ENCODE results near the gene PPP3CA. TPM values are rescaled to one million over a fixed set of nuclear protein-coding genes. Genes with fewer than 3 reads are reported as not detected.

The PPP3CA gene
- total RNA-seq, 1 experiment from 2014 or later = 133 TPM

DNA sequence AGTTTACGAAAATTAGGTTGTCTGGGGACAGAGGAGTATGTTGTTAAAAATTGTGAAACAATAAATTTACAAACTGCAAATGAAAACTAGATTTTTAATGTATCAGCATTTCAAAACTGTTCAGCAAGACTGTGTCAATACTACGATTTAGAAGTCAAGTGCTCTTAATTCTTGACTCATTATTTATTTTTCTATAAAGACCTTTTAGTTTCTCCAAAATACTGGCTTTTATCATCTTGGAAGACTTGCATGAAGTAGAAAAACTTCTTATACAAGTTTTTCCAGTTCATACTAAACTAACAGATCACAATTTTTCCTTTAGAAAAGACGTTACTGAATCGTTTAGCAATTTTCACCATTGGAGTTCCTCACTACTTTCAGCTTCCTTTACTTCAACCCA is 231.4 kb downstream of the PPP3CA start (continued):
- TF ChIP-seq JUND (IDR thresholded peaks at IDR 0.05) (no peak), TCF7L2 (IDR thresholded peaks at IDR 0.05; ENCODE audit: borderline replicate concordance, extremely low read depth, insufficient read depth, insufficient read length) (no peak), SP1 (IDR thresholded peaks at IDR 0.05; ENCODE audit: low read depth) (no peak), EZH2phosphoT487 (IDR thresholded peaks at IDR 0.05; ENCODE audit: borderline replicate concordance) (no peak), SIN3A (IDR thresholded peaks at IDR 0.05; ENCODE audit: low read depth) (no peak), RAD21 (IDR thresholded peaks at IDR 0.05; ENCODE audit: low read depth) (no peak), ZFX (IDR thresholded peaks at IDR 0.05) (no peak), EZH2 (IDR thresholded peaks at IDR 0.05) (no peak)

DNA sequence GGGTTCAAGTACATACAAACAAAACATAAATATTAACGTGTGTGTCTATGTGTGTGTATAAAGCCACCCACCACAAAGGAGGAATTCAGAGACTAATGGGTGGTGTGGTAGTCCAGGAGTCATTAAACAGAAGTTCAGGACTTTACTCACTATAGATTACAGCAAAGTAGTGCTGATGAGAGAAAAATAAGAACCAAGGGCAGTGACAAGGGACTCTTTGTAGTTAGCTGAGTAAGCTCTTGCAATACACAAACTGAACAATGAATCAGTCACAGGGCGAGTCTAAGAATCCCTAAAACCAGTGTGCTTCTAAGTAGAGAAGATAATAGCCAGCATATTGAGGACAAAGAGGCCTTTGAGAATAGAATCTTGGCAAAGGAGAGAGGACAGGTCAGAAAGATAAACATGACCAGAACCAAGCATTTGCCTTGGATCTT is 232.4 kb downstream of the PPP3CA start:
- intact Hi-C loops (cut with micrococcal nuclease) = loop anchor here (1.0 to 2.0 kb wide), 2 partner anchors 21 to 42 kb away; no protein-coding TSS in a partner anchor
- H2AFZ ChIP-seq (ENCODE audit: low read depth, low read length, poor library complexity, severe bottlenecking) = no peak overlapping the region
- ChIA-PET POLR2A (interaction anchor here (0.8 to 4.2 kb wide), 16 partner anchors 9 to 180 kb away, joined by 3 to 43 read pairs (median 3); no protein-coding TSS in a partner anchor), RAD21 (ENCODE audit: low non-redundant PET in 1 of 2, low total read pairs in 2 of 2, uncharacterized antibody in 2 of 2, unreplicated experiment in 2 of 2) (interaction anchor here in 1 of 2 experiments (0.5 to 1.5 kb wide), 3 partner anchors 77 to 107 kb away, joined by 3 to 4 read pairs (median 4); no protein-coding TSS in a partner anchor), CTCF (interaction anchor here (1.4 kb wide), 1 partner anchor 9 kb away, joined by 4 read pairs; no protein-coding TSS in a partner anchor)
- H4K20me1 ChIP-seq (ENCODE audit: insufficient read depth) = no peaks in the 10 kb centered on the region
- peak overlapping the region; percentile 96 for H3K27ac ChIP-seq (ENCODE audit: low read depth, low read length)
- H3K36me3 ChIP-seq (ENCODE audit: control insufficient read depth in 1 of 2, insufficient read depth in 2 of 2, low read length in 2 of 2) = no peaks in the 10 kb centered on the region; a peak in 1 of 4 replicates
- ATAC-seq (peak; percentile 94), DNase-seq (ENCODE audit: low read depth, low spot score) (peak; percentile 99)
- TF ChIP-seq, protein P1, sequence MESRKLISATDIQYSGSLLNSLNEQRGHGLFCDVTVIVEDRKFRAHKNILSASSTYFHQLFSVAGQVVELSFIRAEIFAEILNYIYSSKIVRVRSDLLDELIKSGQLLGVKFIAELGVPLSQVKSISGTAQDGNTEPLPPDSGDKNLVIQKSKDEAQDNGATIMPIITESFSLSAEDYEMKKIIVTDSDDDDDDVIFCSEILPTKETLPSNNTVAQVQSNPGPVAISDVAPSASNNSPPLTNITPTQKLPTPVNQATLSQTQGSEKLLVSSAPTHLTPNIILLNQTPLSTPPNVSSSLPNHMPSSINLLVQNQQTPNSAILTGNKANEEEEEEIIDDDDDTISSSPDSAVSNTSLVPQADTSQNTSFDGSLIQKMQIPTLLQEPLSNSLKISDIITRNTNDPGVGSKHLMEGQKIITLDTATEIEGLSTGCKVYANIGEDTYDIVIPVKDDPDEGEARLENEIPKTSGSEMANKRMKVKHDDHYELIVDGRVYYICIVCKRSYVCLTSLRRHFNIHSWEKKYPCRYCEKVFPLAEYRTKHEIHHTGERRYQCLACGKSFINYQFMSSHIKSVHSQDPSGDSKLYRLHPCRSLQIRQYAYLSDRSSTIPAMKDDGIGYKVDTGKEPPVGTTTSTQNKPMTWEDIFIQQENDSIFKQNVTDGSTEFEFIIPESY (IDR thresholded peaks at IDR 0.05; ENCODE audit: extremely low read depth, insufficient replicate concordance, low read length) = no peak
- TF ChIP-seq YY1 (IDR thresholded peaks at IDR 0.05; ENCODE audit: extremely low read depth, insufficient replicate concordance, low read depth, low read length) (peak; percentile 34), FOSL1 (IDR thresholded peaks at IDR 0.05; ENCODE audit: low read depth) (peak; percentile 84), SRF (IDR thresholded peaks at IDR 0.05; ENCODE audit: low read depth) (peak; percentile 57; the same call in 1 of the 2 replicates), ZFX (IDR thresholded peaks at IDR 0.05) (no peak), POLR2A (IDR thresholded peaks at IDR 0.05; ENCODE audit: borderline replicate concordance, extremely low read depth, insufficient read depth, insufficient read length) (no peak), SIN3A (IDR thresholded peaks at IDR 0.05; ENCODE audit: low read depth) (peak; percentile 68; the same call in 1 of the 2 replicates), SP1 (IDR thresholded peaks at IDR 0.05; ENCODE audit: low read depth) (peak; percentile 97), TCF7L2 (IDR thresholded peaks at IDR 0.05; ENCODE audit: borderline replicate concordance, extremely low read depth, insufficient read depth, insufficient read length) (peak; percentile 55), ZNF274 (IDR thresholded peaks at IDR 0.05; ENCODE audit: low read depth, low read length) (no peak), CEBPB (IDR thresholded peaks at IDR 0.05; ENCODE audit: low read depth) (peak; percentile 94), CBX3 (IDR thresholded peaks at IDR 0.05; ENCODE audit: low read depth) (peak; percentile 66; the same call in 1 of the 2 replicates), RAD21 (IDR thresholded peaks at IDR 0.05; ENCODE audit: low read depth) (peak; percentile 44; the same call in 1 of the 2 replicates), JUND (IDR thresholded peaks at IDR 0.05) (peak; percentile 96), EGR1 (IDR thresholded peaks at IDR 0.05; ENCODE audit: low read depth) (0 out of 2 replicates have a peak, but pooled peaks have one; percentile 30), POLR2AphosphoS5 (IDR thresholded peaks at IDR 0.05; ENCODE audit: low read depth, low read length) (peak; percentile 73)
- TF ChIP-seq, protein P2, sequence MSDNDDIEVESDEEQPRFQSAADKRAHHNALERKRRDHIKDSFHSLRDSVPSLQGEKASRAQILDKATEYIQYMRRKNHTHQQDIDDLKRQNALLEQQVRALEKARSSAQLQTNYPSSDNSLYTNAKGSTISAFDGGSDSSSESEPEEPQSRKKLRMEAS (IDR thresholded peaks at IDR 0.05) = peak; percentile 58
- TF ChIP-seq, protein P3, sequence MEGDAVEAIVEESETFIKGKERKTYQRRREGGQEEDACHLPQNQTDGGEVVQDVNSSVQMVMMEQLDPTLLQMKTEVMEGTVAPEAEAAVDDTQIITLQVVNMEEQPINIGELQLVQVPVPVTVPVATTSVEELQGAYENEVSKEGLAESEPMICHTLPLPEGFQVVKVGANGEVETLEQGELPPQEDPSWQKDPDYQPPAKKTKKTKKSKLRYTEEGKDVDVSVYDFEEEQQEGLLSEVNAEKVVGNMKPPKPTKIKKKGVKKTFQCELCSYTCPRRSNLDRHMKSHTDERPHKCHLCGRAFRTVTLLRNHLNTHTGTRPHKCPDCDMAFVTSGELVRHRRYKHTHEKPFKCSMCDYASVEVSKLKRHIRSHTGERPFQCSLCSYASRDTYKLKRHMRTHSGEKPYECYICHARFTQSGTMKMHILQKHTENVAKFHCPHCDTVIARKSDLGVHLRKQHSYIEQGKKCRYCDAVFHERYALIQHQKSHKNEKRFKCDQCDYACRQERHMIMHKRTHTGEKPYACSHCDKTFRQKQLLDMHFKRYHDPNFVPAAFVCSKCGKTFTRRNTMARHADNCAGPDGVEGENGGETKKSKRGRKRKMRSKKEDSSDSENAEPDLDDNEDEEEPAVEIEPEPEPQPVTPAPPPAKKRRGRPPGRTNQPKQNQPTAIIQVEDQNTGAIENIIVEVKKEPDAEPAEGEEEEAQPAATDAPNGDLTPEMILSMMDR (IDR thresholded peaks at IDR 0.05 in 2 of 3, conservative IDR thresholded peaks at IDR 0.05 in 1 of 3; ENCODE audit: borderline replicate concordance in 1 of 3, insufficient read depth in 1 of 3, low read depth in 2 of 3, low read length in 2 of 3) = no peak
- no TSS peak for BruUV-seq (replicated peaks)
- no peaks in the 10 kb centered on the region for H3K9me2 ChIP-seq (ENCODE audit: insufficient read depth)
- peak overlapping the region; percentile 60 for H3K4me2 ChIP-seq (ENCODE audit: low read length)
- no peak overlapping the region; a peak in 1 of 4 replicates for H3K4me3 ChIP-seq (replicated peaks in 1 of 2; ENCODE audit: low read depth in 1 of 2, low read length in 2 of 2)
- peaks cover 56 to 83% of the 10 kb centered on the region in 2 experiments for H3K4me1 ChIP-seq (ENCODE audit: control insufficient read depth in 1 of 2, insufficient read depth in 2 of 2, low read length in 2 of 2)
- no peaks in the 10 kb centered on the region for H3K27me3 ChIP-seq (ENCODE audit: insufficient read depth, low read length)
- H3K79me2 ChIP-seq (ENCODE audit: insufficient read depth, low read length) = peaks cover 82% of the 10 kb centered on the region
- peak overlapping the region; percentile 53 for H3K9ac ChIP-seq (ENCODE audit: low read length)
- no peaks in the 10 kb centered on the region for H3K9me3 ChIP-seq (ENCODE audit: control insufficient read depth in 1 of 2, insufficient read depth in 1 of 2, low read depth in 1 of 2, low read length in 2 of 2)

Measured in HCT116 (cell line).